Measurements from ENCODE around the gene DPEP1.

DNA sequence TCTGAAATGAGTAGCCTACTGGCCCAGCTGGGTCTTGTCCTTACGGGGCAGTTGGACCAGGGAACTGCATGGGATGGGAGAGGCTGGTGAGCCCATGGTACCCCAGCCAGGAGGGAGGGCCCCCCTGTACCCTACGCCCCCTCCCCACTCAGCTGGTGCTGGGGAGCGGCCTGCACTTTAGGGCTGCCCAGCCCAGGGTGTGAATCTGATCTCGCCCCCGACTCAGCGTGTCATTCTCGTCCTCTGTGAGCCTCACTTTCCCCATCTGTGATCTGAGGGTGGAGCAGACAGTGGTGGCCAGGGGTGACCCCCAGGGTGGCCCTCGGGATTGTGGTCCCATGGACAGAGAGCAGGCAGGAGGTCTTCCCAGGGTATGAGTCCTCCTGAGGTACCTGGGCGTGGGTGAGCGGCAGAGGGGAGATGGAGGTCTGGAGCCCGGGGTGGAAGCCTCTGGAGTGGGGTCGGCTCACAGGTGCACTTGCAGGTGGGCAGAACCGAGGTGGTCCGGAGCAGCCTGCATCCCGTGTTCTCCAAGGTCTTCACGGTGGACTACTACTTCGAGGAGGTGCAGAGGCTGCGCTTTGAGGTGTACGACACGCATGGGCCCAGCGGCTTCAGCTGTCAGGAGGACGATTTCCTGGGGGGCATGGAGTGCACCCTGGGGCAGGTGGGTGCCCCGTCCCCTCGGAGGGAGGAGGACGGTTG lies 36.2 kb upstream of the DPEP1 start:
- no peak for TF ChIP-seq CTCF (IDR thresholded peaks at IDR 0.05)
- no peak for TF ChIP-seq EZH2 (IDR thresholded peaks at IDR 0.05)
